NCI-H1930 (cell line): ENCODE measurements around the gene B4GALT4.
A peak's percentile ranks its signal among the peaks of the same experiment; 100 is the strongest.
"Not testable (repeated sequence)": the region's sequence is repeated elsewhere in the genome, so short reads cannot be mapped to it uniquely, and the experiment has no call there.

Source experiments
- DNase-seq, 2 experiments: peaks; one replicate each; lab custom pipeline; 2025; lab: John Stamatoyannopoulos, UW

B4GALT4 gene

GRCh38 chr3:119240591-119241434, at the start of gene B4GALT4:
B4GALT4 (minus strand) TSS chr3:119240878; CDS start chr3:119230099, 10,779 bp downstream.
- DNase-seq = peak; percentile 72 to 81

- no peak for DNase-seq
Measured at GRCh38 chr3:119289404-119289770, 48.7 kb upstream of the B4GALT4 start.

- DNase-seq = no peak
Measured at GRCh38 chr3:119288669-119289403, 48.2 kb upstream of the B4GALT4 start.

GRCh38 chr3:119279584-119280243, 39.0 kb upstream of the B4GALT4 start:
- DNase-seq = no peak

GRCh38 chr3:119279101-119279554, 38.5 kb upstream of the B4GALT4 start:
- DNase-seq = no peak

- no peak for DNase-seq
Measured at GRCh38 chr3:119276680-119277079, 36.0 kb upstream of the B4GALT4 start.

GRCh38 chr3:119270212-119270611, 29.5 kb upstream of the B4GALT4 start:
- not testable (repeated sequence) for DNase-seq

GRCh38 chr3:119261055-119261454, 20.4 kb upstream of the B4GALT4 start:
- DNase-seq = no peak

GRCh38 chr3:119259821-119260220, 19.1 kb upstream of the B4GALT4 start:
- DNase-seq = no peak

GRCh38 chr3:119258915-119259314, 18.2 kb upstream of the B4GALT4 start:
- DNase-seq = no peak

- no peak for DNase-seq
Measured at GRCh38 chr3:119257654-119258410, 17.2 kb upstream of the B4GALT4 start.

GRCh38 chr3:119257111-119257510, 16.4 kb upstream of the B4GALT4 start:
- no peak for DNase-seq

GRCh38 chr3:119255214-119255613, 14.5 kb upstream of the B4GALT4 start:
- no peak for DNase-seq

- DNase-seq = no peak
Measured at GRCh38 chr3:119245778-119246177, 5.1 kb upstream of the B4GALT4 start.

GRCh38 chr3:119243712-119244111, 3.0 kb upstream of the B4GALT4 start:
- DNase-seq = no peak

- DNase-seq = not testable (repeated sequence)
Measured at GRCh38 chr3:119243058-119243529, 2.4 kb upstream of the B4GALT4 start.

- not testable (repeated sequence) for DNase-seq
Measured at GRCh38 chr3:119242387-119243057, 1.8 kb upstream of the B4GALT4 start.

GRCh38 chr3:119240101-119240590, 532 bp downstream of the B4GALT4 start:
- peak; percentile 15 to 35 for DNase-seq

- no peak for DNase-seq
Measured at GRCh38 chr3:119239206-119239820, 1.4 kb downstream of the B4GALT4 start.

GRCh38 chr3:119238363-119238762, 2.3 kb downstream of the B4GALT4 start:
- DNase-seq = no peak
